Kidney capillary endothelial cell (primary cell): ENCODE measurements around the gene MNX1.

ENCODE experiments used
- DNase-seq: peaks from one replicate; pipeline ENCODE4 v3.0.0-alpha.2; 2018; ENCODE audit warnings: low spot score

The MNX1 gene

GRCh38 chr7:157010588-157011332, at the start of gene MNX1:
Gene MNX1 (minus strand): TSS chr7:157010663. CDS start chr7:157010350, 313 bp downstream.
- no peak for DNase-seq

GRCh38 chr7:157059534-157059933, 49.1 kb upstream of the MNX1 start:
- no peak for DNase-seq

- DNase-seq = no peak
Measured at GRCh38 chr7:157058701-157059100, 48.2 kb upstream of the MNX1 start.

- DNase-seq = no peak
Measured at GRCh38 chr7:157058068-157058467, 47.6 kb upstream of the MNX1 start.

- DNase-seq = no peak
Measured at GRCh38 chr7:157056957-157057902, 46.8 kb upstream of the MNX1 start.

- no peak for DNase-seq
Measured at GRCh38 chr7:157056246-157056645, 45.8 kb upstream of the MNX1 start.

- no peak for DNase-seq
Measured at GRCh38 chr7:157054927-157055326, 44.5 kb upstream of the MNX1 start.

- no peak for DNase-seq
Measured at GRCh38 chr7:157053118-157053517, 42.7 kb upstream of the MNX1 start.

GRCh38 chr7:157047148-157047547, 36.7 kb upstream of the MNX1 start:
- no peak for DNase-seq

- DNase-seq = no peak
Measured at GRCh38 chr7:157046681-157047080, 36.2 kb upstream of the MNX1 start.

GRCh38 chr7:157044943-157045660, 34.6 kb upstream of the MNX1 start:
- no peak for DNase-seq

- no peak for DNase-seq
Measured at GRCh38 chr7:157044147-157044687, 33.8 kb upstream of the MNX1 start.

- DNase-seq = no peak
Measured at GRCh38 chr7:157043745-157044144, 33.3 kb upstream of the MNX1 start.

GRCh38 chr7:157041514-157042277, 31.2 kb upstream of the MNX1 start:
- no peak for DNase-seq

- no peak for DNase-seq
Measured at GRCh38 chr7:157041004-157041403, 30.5 kb upstream of the MNX1 start.

GRCh38 chr7:157037635-157038034, 27.2 kb upstream of the MNX1 start:
- no peak for DNase-seq

GRCh38 chr7:157037028-157037427, 26.6 kb upstream of the MNX1 start:
- DNase-seq = no peak

- no peak for DNase-seq
Measured at GRCh38 chr7:157035979-157036378, 25.5 kb upstream of the MNX1 start.

GRCh38 chr7:157035302-157035701, 24.8 kb upstream of the MNX1 start:
- DNase-seq = no peak

- DNase-seq = no peak
Measured at GRCh38 chr7:157033483-157034473, 23.3 kb upstream of the MNX1 start.
